HG03103 (cell line): ENCODE measurements around the gene CTDNEP1.

Experiments
- ATAC-seq: cut with Tn5 transposase; IDR thresholded peaks from one replicate; pipeline ENCODE4 v1.9.1; 2021; ENCODE audit warnings: low read depth; ENCODE audit not compliant: unreplicated experiment

Gene CTDNEP1

DNA sequence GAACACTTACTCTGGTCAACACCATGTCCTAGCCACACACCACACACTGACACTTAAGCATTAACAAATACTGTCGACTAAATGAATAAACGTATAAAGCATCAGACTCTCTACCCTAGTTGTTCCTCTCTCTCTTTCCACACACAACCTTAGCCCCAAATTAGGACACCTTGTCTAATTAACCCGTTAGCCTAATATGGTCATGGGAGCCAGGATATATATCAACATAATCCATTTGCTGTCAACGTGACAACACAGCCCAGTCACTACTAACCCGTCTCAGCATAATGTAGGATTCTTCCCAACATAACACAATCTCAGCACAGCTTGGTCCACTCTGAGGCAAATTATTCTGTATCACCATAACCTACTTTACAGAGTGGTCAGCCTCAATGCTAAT is 19.4 kb downstream of the CTDNEP1 start:
- no peak for ATAC-seq

DNA sequence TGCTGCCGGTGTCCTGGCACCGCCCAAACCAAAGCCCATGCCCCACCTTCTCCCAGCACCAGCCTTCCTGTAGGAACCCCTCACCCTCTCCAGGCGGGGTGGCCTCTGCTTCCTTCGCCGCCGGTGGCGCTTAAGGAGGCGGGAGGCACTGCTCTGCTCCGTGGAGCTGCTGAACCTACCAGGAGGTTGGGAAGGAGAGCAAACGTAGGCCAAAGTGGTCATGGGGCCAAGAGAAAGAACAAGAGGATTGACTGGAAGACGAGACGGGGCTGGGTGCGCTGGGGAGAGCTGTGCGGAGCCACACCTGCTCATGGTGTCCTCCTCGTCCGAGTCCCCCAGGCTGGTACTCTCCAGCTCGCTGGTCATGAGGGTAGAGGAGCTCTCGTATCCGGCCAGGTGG is 22.0 kb downstream of the CTDNEP1 start:
- ATAC-seq: no peak

DNA sequence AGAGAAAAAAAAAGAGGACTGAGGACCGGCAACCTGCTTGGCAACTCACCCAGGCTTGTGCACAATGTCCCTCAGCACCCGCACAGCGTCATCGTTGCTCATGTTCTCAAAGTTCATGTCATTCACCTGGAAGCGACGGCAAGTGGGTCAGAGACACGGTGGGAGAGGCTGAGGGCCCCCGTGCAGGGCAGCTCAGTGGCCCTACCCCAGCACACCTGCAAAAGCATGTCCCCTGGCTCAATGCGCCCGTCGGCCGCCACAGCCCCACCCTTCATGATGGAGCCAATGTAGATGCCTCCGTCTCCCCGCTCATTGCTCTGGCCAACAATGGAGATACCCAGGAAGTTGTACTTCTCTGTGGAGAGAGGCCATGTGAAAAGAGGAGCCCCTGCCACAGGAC is 22.6 kb downstream of the CTDNEP1 start:
- ATAC-seq: no peak

DNA sequence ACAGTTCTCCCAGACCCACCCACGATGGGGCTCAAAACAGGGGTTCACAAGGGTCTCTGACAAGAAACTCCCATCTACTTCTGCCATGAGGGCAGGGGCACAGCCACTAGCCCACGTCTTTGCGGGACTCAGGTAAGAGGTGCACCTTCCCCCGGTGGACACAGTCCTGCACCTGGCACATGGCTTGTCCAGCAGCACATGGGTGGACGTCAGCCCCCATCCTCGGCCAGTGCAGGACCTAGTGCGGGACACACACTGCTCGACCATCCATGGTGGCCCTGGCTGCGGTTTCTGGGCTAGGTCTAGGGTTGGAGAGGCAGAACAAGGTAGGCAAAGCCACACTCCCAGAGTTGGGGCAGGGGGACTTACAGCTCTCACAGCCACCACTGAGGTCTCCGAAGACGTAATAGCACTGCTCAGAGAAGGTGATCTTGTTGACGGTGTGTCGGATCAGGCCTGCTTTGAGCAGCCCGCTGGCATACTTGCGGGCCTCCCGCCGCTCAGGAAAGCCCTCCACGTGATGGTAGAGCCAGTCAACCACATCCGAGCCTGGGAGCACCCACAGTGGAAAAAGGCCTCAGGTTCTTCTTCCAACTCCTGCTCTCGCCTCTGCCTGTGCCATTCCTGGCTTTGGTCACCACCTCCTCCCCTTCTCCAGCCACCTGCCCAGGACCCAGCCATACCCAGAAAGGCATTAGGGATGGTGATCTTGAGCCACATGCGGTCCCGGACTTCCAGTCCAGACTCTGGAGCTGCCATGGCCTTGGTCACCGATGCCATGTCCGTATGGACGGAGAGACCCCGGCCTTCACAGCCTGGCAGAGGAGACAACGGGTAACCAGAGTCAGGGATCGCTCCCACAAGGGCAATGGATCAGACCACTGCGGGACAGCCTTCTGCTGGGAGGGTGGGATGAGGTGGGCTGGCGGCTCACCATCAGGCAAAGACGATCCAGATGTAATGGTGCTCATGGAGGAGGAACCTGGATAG is 24.5 kb downstream of the CTDNEP1 start:
- ATAC-seq: no peak

DNA sequence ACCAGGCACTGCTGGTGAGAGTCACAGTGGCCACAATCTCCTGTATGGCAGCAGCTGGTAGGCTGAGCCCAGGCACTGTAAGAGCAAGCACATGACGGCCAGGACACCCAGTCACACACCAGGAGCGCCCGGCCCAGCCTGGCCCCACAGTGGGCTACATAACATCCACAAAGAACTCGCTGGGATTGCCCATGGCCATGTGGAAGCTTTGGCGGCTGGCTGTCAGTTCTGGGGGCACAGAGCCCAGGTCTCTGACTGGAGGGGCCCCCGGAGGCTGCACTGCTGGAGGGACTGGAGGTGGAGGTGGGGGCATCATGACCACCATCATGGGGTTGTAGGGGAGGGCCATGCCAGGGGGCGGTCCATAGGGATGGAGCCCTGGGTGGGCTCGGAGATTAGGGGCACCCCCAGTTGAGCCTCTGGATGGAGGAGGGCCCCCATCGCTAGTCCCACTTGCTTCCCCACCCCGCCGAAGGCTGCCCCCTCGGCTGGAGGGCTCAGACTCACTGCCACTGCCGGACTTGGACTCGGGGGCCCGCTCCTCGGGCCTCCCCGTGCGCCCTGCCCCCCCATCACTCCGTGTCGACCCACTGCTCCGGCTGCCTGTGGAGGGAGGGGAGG is 25.7 kb downstream of the CTDNEP1 start:
- no peak for ATAC-seq

DNA sequence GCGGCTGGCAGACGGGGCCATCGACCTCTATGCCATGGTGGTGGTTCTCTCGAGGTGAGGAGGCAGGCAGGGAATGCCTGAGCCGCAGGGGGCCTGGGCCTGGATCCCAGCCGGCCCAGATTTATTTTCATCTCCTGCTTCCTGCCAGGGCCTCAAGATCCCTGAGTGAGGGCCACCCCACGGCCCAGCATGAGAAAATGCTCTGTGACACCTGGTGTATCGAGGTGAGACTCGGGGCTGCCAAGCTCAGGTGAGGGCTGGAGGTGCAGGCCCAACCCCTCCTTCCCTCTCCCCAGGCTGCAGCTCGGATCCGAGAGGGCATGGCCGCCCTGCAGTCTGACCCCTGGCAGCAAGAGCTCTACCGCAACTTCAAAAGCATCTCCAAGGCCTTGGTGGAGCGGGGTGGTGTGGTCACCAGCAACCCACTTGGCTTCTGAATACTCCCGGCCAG is 26.8 kb downstream of the CTDNEP1 start:
- no peak for ATAC-seq

DNA sequence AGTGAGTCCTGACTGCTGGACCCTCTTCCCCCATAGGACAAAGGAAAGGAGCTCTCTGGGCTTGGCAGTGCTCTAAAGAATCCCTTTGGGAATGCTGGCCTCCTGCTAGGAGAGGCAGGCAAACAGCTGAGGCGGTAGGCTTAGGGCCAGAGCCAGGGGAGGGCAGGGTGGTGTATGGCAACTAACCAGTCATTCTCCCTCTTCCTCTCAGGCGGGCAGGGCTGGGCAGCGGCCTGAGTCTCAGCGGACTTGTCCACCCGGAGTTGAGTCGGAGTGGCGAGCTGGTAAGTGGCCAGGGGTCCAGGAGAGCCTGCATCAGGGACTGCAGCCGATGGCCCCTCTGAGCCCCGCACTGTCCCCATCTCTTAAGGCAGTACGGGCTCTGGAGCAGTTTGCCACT is 27.4 kb downstream of the CTDNEP1 start:
- ATAC-seq: no peak

DNA sequence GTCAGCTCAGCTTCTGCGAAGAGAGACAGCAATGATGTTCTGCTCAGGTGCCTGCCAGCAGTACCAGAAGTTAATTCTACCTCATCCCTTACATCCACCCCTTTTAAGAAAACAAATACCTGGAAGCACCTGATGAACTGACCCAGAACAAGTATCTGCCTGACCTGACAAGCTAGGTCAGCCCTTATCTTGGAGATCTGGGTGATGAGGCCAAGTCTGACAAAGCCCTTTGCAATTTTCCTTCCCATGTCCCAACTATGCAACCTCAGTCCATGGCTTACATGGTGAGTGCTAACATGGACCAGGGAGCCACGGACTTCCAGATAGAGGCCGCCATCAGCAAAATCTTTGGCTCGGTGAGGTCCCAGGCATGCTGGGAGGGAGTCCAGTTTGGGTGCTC is 28.2 kb downstream of the CTDNEP1 start:
- ATAC-seq: no peak

DNA sequence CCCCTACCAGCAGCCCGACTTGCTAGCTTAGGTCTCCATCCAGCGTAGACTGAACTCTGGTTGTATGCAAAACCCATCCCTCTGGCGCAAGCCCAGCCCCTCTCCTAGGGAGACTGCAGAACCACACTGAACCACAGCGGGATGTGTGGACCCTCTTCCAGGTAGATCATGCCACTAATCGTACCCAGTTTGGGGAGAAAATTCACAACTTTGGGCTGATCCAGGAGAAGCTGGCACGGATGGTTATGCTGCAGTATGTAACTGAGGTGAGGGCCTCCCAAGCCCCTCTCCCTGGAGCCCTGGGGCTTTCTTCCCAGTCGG is 28.6 kb downstream of the CTDNEP1 start:
- ATAC-seq: no peak

DNA sequence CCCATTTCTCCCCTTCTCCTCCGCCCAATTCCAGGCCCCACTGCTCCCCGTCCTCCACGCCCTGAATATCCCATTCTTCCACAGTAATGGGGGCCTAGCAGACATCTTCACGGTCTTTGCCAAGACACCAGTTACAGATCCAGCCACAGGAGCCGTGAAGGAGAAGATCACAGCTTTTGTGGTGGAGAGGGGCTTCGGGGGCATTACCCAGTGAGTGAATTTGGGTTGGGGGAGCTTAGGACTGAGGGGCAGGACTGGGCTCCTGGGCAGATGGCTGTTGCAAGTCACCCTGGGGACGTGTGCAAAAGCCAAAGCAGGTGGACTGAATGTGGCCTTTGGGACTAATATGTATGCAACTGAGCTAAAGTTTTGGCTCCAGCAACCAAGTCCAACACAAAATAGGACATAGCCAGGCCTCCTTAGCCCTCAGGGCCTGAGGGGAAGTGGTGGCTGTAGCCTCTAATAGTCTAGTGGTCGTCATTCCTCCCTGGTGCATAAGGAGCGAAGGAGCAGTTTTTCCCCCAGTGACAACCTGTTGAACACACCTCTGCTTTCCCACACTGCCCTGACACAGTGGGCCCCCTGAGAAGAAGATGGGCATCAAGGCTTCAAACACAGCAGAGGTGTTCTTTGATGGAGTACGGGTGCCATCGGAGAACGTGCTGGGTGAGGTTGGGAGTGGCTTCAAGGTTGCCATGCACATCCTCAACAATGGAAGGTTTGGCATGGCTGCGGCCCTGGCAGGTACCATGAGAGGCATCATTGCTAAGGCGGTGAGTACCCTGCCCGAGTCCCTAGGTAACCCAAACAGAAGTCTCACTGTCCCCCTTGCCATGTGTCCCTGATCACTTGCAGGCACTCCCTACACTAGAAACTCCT is 29.2 kb downstream of the CTDNEP1 start:
- no peak for ATAC-seq

DNA sequence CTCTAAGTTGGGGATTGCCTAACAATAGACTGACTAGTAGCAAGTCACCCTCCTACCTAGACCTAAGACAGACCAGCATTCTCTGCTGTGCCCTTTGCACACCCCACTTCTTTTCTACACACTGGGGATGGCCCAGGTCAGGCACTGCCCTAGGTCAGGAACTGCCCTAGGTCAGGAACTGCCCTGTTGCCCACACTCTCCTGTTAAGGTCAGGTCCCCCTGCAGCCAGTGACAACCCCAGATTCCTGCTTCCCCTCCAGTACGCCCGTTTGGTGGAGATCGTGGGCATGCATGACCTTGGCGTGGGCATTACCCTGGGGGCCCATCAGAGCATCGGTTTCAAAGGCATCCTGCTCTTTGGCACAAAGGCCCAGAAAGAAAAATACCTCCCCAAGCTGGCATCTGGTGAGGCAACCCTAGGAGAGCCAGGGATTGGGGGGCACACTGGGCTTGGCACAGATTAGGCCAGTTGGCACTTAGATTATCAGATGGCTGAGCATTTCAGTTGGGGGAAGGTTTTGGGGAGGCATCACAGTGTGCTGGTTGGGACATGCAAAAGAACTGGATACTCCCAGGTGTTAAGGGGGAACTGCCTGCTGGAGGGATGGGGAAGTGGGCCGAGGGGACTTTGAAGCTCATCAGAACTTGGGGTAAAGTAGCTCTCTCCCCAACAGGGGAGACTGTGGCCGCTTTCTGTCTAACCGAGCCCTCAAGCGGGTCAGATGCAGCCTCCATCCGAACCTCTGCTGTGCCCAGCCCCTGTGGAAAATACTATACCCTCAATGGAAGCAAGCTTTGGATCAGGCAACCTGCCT is 30.0 kb downstream of the CTDNEP1 start:
- no peak for ATAC-seq

DNA sequence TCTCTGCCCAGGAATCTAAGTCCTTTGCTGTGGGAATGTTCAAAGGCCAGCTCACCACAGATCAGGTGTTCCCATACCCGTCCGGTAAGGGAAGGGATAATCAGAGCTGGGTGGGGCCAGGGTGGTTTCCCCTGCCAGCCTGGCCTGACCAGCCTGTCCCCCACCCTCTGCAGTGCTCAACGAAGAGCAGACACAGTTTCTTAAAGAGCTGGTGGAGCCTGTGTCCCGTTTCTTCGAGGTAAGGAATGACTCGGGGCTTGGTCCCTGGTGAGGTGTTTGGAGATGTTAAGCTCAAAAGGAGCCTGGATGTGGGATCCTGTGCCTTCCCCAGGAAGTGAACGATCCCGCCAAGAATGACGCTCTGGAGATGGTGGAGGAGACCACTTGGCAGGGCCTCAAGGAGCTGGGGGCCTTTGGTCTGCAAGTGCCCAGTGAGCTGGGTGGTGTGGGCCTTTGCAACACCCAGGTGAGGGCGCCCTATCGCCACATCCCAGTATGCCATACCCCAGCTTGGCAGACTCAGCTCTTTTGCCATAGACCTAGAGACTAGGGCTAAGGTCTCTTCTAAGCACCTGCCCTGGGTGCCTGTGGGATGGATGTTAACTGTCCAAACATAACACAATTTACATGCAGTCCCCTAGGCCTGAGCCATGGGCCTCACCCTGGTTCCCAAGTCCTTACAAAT is 30.8 kb downstream of the CTDNEP1 start:
- no peak for ATAC-seq

DNA sequence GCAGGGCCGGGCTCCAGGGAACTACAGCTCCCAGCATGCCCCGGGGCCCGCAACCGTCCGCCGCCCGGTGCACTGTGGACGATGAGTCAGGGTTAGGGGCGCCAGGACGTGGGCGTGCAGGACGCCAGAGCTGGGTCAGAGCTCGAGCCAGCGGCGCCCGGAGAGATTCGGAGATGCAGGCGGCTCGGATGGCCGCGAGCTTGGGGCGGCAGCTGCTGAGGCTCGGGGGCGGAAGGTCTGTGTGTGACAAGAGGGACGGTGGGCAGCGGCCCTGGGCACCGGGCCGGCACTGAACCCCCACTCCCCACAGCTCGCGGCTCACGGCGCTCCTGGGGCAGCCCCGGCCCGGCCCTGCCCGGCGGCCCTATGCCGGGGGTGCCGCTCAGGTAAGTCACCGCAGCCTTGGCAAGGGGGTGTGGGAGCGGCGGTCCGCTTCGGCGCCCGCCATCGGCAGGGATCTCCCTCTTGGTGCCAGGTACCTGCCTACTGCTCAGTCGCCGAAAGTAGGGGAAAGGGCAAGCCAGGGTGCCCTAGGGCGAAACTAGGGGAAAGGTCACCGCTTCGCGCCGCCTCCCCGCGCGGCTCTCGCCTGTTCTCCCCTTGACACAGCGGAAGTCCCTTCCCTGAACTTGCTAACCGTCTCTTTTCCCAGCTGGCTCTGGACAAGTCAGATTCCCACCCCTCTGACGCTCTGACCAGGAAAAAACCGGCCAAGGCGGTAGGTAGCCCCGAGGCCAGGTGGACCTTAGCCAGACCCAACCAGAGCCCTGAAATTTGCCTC is 31.5 kb downstream of the CTDNEP1 start, which contains the start of the genes ACADVL and DLG4:
Gene ACADVL, plus strand, starts transcription at position 127 of the 781 bp plus-strand sequence. Its CDS starts 47 bp downstream, at position 174.
Gene DLG4, minus strand, starts transcription at position 25 of the 781 bp plus-strand sequence.
- peak; percentile 71 for ATAC-seq

DNA sequence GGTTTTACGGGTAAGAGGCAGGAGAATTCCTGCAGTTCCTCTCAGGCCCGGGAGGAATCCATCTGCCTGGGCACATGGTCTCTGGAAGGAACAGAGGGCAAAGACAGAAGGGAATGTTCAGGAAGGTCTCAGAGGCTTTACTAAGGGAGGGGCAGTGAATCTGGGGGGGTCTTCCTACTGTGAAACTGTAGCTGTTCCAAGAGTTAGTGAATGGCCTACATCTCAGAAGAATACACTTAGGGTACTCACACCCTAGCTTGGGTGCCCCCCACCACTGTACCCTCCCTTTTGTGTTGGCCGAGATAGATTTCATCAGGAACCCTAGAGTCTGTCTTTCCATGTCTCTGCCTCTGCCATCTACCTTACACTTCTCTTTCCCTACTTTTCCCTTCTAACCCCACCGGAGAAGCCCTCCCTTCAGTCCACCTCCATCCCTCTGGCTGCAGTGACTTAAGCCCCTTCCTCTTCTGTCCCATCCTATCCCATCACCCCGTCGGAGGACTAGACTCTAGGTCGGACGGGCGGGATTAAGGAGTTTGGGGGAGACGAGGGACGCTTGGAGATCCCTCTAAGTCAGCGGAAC is 32.2 kb downstream of the CTDNEP1 start:
- no peak for ATAC-seq

DNA sequence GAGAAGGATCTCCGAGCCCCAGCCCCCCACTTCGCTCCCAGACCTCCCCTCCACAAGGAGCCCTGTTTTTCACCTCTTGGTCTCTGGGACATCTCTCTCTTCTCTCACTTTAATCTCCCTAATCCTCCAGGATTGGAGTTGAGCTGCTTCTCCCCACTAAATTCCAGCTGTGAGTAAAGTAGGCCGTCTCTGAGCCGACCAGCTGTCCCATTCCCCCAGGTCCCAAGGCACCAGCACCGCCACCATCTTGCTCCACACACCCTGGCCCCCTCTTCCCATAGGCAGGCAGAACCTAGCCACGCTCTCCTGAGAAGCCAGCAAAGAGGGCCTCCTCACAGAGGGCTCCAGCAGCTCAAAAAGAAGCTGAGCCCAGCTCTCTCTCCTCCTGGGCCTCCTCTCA is 32.8 kb downstream of the CTDNEP1 start:
- ATAC-seq: no peak

DNA sequence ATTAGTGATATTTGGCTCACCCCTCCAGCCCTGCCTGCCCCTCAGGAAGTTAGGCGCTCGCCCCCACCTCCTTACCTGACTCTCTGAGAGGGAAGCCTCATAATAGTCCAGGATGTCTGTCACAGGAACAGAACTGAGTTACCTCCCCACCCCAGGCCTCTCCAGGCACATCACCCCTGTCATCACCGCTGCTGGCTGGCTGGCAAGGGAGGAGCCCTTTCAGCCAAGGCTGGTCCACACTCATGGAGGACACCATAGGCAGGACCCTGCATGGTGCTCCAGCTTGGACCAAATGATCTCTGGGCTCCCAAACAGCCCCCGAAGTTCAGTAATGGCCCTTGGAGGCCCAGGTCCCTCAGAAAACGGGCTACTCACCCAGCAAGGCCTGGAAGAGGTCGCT is 33.4 kb downstream of the CTDNEP1 start:
- ATAC-seq: no peak

DNA sequence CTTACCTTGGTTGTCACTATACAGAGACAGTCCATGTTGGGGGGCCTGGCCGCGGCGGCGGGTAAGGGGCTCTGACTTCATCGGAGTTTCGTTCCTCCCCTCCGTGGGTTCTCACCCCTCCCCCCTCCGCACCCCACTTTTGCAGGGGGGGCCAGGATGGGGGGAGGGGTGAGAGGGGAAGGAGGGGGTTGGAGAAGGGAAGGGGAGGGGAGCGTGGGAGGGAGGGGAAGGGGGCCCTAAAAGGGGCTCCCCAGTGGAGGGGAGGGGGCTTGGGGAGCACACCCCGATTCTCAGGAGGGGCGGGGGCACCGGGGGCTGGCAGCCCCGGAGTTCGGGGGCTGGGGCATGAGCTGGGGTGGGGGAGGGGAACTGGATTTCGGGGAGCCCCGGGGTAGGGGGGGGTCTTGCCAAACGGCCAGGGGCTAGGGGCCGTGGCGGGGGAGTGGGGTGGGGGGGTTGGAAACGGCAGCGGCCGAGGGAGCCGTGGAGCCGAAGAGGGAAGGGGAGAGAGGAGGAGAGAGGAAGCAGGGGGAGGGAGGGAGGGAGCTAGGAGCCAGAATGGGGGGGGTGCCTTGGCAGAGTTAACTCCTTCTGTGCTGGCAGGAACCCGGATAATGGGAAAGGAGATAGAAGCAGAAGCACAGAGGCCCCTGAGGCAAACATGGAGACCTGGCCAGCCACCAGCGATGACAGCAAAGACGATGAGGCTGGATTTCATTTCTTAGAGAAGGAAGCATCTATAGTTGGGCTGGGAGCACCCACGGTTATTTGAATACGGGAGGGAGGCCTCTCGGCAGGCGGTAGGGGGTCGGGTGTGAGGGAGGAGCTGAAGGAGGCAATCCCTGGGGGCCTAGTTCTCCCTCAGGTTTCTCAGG is 34.2 kb downstream of the CTDNEP1 start:
- no peak for ATAC-seq
